GM21528 (cell line): ENCODE measurements around the gene CAPN13.
"Not testable (repeated sequence)": the region's sequence is repeated elsewhere in the genome, so short reads cannot be mapped to it uniquely, and the experiment has no call there.

Source experiments
- ATAC-seq: cut with Tn5 transposase; IDR thresholded peaks from one replicate; pipeline ENCODE4 v1.9.1; 2021; ENCODE audit warnings: mild to moderate bottlenecking, moderate library complexity; ENCODE audit not compliant: unreplicated experiment, low FRiP score

The CAPN13 gene

DNA sequence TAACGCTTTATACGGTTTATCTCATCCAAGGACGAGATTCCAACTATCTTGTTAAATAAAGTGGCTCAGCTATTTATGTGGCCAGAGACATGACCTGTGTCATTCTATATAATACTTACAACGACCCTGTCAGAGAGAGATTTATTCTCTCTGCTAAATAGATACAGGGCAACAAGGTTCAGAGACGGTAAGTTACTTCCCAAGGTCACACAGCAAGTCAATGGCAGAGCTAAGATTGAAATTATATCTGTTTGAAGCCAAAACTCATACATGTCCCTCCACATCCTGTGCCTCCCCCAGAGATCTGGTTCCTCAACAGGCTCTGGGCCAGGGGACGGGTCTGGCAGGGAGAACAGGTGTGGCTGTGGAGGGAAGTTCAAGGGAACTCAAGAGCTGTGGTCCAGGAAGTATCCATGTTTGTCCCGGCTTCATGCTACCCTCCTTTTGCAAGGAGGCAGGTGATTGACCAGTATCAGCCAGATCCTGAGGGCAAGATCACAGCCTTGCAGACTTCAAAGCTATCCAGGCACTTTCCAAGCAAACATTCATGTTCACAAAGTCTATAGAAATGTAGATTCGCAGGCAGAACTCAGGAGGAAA is 99.8 kb downstream of the CAPN13 start:
- no peak for ATAC-seq

DNA sequence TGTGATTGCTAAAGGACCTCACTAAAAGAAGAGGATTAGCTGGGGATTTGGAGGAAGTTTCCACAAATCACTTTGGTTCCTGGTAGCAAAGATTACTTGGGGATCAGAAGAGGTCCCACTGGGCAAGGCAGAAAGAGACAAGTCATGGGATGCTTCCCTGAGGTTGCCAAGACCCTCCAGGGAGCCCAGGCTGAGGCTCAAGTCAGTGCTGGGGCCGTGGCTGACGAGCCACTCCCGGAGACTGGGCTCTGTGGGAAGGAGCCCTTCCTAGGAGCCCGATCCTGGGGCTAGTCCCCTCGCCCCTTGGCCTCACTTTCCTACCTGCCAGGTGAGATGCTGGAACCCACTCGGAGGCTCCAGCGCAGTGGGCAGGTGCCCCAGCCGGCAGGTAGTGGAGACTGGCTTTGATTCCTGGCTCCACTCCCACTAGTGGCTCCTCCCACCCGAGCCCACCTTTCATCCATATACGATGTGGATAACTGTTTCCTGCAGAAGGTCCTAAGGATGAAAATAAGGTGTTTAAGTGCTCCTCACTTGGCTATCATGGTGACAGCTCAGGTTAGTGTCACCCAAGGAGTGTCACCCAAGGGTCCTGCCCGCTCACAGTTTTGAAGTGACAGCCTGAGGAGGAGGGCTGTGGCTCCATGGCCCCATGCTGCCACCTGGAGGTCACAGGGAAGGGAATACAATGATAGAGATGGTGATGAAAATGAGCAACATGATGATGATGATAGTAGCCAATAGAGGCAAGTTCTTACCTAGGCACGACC is 100.5 kb downstream of the CAPN13 start:
- no peak for ATAC-seq

DNA sequence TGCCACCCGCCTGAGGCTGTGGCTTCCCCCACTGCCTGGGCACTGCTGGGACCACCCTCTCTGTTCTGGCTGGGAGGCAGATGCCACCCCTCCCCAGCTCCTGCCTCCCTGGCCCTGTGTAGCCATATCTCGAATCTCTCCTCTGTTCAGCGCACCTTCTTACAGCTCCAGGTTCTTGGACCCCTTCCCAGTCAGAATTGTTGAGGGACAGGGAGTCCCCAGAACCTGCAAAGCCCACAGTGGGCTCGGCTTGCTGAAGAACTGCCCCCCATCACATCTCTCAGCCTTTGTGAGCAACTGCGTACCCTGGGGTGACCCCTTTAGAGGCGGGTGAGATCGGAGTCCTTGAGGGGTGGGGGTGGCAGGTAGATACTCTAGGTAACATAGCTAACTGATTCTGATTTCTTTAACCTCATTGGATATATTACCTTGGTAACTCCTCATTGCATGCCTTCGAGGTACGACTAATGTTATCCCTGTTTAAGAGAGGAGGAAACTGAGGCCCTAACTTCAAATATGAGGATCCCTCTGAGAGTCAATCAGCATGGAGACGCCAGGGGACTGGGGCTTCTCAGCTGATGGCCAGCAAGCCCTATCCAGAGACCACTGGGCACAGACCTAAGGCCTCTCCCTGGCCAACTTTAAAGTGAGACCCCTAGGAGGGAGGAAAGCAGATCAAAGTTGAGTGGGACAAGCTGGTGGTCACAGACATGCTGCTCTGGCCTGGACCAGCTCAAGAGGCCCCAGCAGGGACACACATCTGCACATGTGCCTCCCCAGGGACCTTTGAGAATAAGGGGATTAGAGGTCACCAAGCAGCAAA is 101.3 kb downstream of the CAPN13 start:
- no peak for ATAC-seq

DNA sequence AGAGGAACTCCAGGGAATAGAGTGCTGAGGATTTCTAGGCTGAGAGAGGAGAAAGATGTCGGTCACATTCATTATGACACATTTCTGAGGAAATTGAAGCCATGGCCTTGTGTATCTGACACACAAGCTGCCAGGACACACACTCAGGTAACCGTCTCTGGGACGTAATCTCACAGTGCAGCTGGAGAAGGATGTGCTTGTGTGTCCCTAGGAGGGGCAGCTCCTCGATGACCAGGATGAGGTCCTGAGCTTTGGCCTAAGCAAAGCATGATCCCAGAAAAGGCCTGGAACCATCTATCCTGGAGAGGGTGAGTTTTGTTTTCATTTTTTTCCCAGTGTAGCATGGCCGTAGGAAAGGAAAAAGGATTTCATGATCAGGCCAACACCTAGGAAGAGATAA is 102.2 kb downstream of the CAPN13 start:
- no peak for ATAC-seq

DNA sequence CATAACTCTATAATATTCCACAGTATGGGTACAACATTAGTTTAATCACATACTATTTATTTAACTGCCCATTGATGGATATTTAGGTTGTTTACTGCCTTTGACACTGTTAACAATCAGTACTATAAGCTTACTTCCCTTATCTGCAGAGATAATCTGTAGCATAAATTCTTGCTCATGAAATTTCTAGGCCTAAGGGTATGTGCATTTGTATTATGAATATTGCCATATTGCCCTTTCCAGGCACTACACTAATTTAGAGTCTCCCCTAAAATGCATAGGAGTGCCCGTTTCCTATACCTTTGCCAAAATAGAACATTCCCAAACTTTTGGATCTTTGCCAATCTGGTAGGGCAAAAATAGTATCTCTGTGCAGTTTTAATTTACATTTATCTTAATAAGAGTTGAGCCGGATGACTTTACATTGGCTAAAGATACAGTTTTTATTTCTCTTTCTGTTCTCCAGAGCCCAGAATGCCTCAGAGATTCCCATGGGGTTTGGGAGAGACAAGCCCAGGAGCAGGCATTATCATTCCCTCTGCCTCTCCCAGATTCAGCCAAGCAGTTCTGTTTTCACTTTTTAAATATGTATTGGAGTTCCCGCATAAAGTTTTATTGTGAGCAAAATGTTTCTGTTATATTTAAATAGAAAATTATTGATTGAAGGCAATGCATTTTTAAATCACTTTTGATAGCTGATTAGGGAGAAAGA is 102.8 kb downstream of the CAPN13 start:
- no peak for ATAC-seq

DNA sequence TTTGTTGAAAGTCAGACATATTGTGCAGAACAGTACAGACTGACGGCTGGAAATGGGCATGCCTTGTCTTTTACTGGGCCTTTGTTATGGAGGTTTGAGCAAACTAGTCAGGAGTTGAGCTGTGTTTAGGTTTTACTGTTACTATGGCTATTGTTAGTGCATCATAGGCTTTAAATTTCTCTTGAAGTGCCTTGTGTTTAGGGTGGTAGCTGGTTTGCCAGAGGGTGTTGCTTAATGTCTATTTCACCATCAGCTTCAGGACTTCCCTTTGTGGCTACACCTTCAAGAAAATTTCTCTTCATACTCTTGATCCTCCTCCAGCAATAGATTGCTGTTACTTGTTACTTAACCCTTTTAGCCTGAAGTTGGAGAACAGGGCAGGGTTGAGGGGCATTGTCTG is 104.6 kb downstream of the CAPN13 start:
- ATAC-seq, result no peak

DNA sequence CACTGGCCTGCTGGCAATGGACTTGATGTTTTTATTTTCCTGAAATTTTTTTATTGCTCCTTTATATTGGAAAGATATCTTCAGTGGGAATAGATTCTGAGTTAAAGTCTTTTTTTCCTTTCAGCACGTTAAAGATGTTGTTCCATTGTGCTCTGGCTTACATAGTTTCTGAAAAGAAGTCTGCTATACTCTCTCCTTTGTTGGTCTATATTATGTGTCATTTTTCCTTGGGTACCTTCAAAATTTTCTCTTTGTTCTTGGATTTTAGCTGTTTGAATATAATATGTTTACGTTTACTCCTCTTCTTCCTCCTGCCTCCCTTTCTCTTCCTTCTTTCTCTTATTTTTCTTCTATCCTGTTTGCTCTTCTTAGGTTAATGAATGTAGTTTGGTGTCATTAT is 105.5 kb downstream of the CAPN13 start:
- ATAC-seq, result no peak

DNA sequence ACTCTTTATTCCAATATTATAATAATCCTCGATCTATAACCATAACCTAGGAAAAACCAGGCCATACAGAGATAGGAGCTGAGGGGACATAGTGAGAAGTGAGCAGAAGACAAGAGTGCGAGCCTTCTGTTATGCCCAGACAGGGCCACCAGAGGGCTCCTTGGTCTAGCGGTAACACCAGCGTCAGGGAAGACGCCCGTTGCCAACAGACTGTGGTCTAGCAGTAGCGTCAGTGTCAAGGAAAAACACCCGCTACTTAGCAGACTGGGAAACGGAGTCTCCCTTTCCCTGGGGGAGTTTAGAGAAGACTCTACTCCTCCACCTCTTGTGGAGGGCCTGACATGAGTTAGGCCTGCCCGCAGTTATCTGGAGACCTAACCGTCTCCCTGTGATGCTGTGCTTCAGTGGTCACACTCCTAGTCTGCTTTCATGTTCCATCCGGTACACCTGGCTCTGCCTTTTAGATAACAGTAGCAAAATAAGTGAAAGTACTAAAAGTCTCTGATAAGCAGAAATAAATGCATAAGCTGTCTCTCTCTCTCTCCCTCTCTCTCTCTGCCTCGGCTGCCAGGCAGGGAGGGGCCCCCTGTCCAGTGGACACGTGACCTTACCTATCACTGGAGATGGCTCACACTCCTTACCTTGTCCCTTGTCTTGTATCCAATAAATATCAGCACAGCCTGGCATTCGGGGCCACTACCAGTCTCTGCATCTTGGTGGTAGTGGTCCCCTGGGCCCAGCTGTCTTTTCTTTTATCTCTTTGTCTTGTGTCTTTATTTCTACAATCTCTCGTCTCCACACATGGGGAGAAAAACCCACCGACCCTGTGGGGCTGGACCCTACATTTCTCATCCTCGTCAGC is 109.8 kb downstream of the CAPN13 start:
- ATAC-seq, result not testable (repeated sequence)

DNA sequence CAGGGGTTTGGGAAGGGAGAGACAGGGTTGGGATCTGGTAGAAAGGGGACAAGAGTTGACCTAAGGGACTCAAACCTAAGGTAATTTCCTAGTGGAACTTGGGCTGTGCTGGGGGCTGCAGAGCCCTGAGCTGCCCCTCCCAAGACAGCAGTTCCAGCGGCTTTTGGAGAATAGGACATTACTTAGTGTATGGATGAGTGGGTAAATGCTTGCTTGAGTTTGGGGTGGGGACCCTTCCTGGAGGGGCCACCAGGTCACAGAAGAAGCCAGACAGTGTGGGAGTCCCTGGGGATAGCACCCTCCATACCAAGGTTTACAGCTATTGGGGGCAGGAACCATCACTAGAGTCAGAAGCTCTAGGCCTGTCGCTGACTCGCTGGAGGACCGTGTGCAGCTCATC is 111.5 kb downstream of the CAPN13 start:
- ATAC-seq, result no peak

DNA sequence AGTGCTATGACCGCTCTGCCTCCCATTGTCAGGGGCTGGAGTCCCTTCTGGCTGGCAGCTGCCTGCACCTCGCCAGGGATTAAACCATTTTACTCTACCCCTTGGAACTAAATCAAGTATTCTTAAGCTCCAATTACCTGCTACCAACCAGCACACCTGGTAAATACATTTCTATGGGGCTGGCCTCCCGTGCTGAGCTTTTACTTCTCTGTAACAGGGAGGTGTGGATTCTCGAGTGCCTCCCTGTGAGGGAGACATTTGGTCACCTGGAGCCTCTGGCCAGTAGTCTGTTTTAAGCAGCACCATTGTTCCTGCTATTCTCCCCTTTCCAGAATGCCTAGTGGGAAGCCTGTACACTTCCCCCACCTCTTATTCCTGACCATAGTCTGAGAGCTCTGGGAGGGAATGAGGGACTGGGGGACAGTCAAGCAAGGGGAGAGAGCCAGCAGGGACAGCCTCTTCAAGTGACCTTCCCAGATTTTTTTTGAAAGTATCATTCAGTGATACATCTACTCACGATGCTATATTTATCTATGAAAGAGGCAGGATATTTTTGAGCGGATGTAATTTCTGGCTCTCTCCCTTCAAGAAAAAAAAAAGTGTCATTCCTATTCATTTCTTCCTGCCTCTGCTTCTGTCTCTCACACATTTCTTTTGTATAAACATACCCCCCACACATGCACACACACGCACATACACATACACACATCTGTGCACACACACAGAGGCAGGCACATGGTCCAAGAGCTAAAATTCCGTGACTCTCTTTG is 112.8 kb downstream of the CAPN13 start:
- ATAC-seq, result no peak

DNA sequence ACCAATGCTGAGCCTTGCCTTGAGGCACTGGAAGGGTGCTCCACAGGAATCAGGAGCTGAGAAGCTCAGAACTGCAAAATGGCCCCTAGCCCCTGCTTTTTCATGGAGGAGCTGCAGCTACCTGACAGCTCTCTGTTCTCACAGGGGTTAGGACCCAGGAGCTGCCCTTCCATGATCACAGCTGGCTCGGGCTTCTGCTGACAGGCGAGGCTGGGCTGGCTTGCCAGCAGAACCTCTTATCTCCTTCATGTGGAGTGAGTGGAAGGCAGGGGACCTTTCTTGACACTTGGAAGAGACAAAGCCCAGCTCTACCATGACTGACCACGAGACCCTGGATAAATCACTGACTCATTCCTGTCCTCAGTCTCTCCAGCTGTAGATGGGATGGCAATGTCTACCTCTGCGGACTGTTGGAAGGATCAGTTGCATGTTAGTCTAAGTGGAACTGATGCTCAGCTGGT is 113.4 kb downstream of the CAPN13 start:
- ATAC-seq, result no peak

DNA sequence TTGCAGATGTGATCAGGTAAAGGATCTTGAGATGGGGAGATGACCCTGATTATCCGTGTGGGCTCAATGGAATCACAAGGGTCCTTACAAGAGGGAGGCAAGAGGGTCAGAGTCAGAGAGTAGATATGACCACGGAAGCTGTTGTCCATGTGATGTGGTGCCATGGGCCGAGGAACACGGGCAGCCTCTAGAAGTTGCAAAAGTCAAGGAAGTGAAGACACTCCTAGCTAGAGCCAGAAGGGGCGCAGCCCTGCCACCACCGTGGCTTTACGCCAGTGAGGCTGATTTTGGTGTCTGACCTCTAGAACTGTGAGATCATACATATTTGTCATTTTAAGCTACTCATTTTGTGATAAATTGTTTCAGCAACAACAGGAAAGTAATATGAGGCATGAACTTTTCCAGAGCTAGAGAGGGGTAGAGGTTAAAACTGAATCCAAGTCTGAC is 114.4 kb downstream of the CAPN13 start:
- no peak for ATAC-seq

DNA sequence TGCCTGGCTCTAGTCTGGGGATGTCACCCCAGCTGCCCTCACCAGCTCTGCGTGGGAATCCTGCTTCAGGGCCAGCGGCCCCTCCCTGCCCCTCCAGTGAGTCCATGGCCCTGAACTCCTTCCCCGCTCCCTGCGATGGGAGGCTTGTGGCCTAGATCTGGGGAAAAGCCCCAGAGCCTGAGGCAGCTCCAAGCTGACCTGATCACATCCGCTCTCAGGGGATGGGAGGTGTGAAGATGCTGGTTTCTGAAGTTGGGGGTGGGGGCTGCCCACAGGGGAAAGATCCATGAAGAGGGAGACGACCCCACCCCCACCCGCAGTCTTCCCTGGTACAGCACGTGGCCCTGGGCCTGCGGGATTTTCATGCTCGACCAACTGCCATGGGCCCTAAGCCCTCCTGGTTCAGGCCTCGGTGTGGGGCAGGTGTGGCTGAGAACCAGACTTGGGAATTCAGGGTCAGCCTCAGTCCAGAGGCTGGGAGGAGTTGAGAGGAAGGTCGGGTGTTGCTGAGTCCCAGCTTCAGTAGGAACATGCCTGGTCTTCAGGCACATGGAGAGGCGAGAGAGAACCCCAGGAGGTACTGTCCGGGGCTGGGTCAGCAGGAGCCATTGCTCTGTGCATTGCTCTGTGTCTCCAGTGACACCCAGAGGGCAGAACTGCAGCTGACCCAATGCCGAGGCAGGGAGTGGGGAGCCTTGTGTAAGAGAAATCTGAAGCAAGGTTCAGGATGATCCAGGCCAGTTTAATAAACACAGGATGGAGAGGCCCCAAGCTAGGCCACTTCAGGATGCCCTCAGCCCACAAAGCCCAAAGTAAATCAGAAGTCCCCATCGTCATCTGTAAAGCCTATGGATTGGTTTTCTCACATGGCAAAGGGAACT is 115.1 kb downstream of the CAPN13 start:
- no peak for ATAC-seq

DNA sequence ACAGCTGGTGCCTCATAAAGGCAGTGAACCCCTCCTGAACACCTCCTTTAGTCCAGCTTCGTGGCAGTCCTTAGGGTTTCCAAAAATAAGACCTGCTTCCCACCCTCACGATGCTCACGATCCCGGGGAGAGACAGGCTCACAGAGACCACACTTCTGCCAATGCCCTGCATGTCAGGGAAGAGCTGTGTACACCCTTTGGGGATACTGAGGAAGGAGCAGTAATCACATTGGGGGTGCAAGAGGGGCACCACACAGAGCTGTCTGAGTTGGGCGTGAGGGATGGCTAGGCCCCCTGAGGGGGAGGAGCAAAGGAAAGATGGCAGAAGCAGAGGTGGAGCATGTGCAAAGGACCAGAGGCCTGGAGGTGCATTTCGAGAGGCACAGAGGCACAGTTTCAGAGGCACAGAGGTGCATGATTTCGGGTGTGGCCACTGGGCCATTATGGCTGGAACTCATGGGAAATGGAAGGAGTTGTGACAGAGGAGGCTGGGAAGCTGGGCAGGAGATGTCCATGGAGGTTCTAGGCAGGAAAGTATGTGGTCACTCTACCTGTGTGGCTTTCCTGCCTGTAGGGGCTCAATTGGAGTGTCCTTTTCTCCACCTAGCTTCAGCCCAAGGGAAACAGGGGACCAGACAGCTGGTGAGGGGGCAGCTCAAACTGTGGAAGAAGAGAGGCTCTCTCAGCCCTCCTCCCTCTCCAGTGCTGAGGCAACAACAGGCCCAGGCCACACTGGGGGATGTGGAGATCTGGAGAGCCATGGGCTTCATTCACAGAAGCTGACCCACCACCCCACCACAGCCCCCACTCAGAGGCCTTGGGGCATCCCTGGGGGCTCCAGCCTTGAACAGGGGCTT is 115.9 kb downstream of the CAPN13 start:
- no peak for ATAC-seq

DNA sequence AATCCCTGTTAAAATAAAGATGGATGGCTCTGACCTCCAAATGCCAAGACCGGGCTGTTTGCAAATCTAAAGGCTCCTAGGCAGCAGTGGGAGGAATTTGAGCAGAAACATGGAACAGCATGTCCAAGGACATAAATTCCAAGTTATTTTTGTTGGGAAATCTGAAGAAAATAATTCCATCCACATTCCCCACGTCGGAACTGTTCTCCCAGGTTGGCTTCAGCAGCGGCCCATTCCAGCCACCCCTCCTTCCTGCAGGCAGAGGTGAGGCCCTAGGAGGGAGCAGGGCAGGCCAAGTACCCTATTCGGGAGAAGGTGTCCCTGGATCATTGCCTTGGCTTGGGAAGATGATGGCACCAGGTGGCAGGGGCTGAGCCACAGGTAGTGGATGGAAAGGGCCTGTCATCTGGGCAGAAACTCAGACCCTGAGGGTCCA is 117.1 kb downstream of the CAPN13 start:
- ATAC-seq, result no peak

DNA sequence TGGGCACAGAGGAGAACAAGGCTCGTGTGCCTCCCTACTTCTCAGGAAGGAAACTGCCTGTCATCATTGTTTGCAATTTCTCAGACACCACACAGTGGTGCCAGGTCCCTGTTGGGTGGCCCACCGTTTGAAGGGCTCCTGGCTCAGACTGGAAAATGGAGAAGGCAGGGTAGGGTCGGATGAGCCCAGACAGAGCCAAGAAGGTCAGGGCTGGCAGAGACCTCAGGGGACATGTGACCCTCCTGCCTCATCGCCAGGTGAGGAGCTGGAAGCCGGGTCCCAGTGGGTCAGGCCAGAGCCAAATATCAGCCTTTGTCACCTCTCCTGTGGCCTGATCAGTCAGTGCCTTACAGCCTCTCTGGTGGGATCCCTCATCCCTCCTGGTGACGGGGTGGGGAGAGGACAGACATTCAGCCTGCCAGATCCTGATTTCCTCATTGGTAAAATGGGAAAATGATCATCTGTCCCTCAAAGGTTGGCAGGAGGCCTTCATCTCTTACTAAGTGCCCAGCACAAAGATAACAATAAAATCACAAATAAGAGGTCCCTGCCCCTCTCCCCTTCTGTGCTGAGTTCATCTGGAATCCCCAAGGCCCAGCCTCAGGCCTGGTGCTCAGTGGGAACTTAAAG is 117.6 kb downstream of the CAPN13 start:
- ATAC-seq, result no peak

DNA sequence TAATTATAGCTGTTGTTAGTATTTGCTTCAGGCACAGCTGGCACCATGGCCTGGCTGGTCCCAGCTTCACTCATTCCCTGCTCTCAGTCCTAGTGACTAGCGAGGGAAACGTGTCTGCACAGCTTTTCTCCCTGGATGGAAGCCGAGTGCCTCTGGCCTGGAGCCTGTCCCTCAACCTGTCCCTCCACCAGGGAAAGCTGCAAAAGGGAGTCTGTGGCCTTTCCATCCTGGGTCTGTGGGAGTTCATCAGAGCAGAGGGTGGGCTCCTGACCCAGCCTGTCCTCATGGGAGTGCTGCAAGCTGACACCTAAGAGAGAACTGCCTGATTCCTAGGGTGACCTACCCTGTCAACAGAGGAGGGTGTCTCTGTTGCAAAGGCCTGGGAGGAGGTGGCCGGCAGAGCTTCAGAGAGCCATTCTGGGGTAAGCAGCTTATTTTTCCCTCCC is 118.3 kb downstream of the CAPN13 start:
- ATAC-seq, result no peak
